ENCODE data around the gene C16orf92. TPM values are rescaled to one million over a fixed set of nuclear protein-coding genes. Genes with fewer than 3 reads are reported as not detected.
A peak's percentile ranks its signal among the peaks of the same experiment; 100 is the strongest.

The C16orf92 gene
- total and polyA plus RNA-seq, 2 of the 13 experiments (the other 11 are each of a cell fraction or from before 2014, with no cell fraction given), result not detected

GRCh38 chr16:29995911-29996765, 26.9 kb upstream of the C16orf92 start, which contains the start of gene INO80E (continued):
- TF ChIP-seq MEF2D (CRISPR knock-in tag; IDR thresholded peaks at IDR 0.05) (peak; percentile 73), ASH2L (IDR thresholded peaks at IDR 0.05; ENCODE audit: insufficient read length, low read depth, low read length) (peak; percentile 98)
- TF ChIP-seq, protein P1, sequence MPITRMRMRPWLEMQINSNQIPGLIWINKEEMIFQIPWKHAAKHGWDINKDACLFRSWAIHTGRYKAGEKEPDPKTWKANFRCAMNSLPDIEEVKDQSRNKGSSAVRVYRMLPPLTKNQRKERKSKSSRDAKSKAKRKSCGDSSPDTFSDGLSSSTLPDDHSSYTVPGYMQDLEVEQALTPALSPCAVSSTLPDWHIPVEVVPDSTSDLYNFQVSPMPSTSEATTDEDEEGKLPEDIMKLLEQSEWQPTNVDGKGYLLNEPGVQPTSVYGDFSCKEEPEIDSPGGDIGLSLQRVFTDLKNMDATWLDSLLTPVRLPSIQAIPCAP (CRISPR knock-in tag; IDR thresholded peaks at IDR 0.05; ENCODE audit: low read depth), result no peak

DNA sequence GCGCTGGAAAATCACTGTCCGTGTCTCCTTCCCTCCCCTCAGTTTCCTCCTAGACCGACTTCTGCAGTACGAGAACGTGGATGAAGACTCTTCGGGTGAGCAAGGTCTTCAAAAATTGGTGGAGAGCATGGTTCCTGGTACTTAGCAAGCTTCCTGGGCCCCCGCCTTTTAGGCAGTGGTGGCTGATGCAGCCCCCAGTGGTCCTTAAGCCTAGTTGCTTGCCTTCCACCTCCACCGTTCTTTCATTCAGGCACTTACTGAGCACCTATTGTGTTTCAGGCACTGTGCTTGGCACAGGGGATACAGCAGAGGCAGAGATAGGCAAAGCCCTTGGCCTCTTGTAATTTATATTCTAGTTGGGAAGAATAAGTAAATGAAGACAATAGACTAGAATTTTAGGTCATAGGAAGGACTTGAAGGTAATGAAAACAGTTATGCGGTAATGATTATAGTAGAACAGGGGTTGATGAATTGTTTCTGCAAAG, 26.2 kb upstream of the C16orf92 start:
- peak; percentile 2 for ATAC-seq
- no peak for FAIRE-seq
- TF ChIP-seq ARNT2 (CRISPR knock-in tag; IDR thresholded peaks at IDR 0.05; ENCODE audit: low read depth), result no peak
- TF ChIP-seq IKZF5 (CRISPR knock-in tag; IDR thresholded peaks at IDR 0.05), result no peak
- 0 out of 2 replicates have a peak, but pooled peaks have one; percentile 6 for TF ChIP-seq ZHX2 (IDR thresholded peaks at IDR 0.05; ENCODE audit: low read depth)
- TF ChIP-seq ZHX2 (CRISPR knock-in tag; IDR thresholded peaks at IDR 0.05; ENCODE audit: borderline replicate concordance), result no peak
- no peak for TF ChIP-seq ZNF234 (CRISPR knock-in tag; conservative IDR thresholded peaks at IDR 0.05)
- TF ChIP-seq CENPT (CRISPR knock-in tag; IDR thresholded peaks at IDR 0.05; ENCODE audit: low read depth), result no peak
- no peak for TF ChIP-seq THAP11 (CRISPR knock-in tag; IDR thresholded peaks at IDR 0.05)
- TF ChIP-seq ISX (CRISPR knock-in tag; conservative IDR thresholded peaks at IDR 0.05), result no peak

More for the DNA sequence above, 26.2 kb upstream of the C16orf92 start:
- Histone ChIP-seq H2AFZ (ENCODE audit: low read length) (peak overlapping the region; percentile 7), H3K36me3 (replicated peaks in 1 of 2; ENCODE audit: control insufficient read depth in 1 of 2, insufficient read depth in 2 of 2, low read length in 2 of 2) (peaks cover 9 to 16% of the 10 kb centered on the region in 2 experiments; a peak in 4 of 5 replicates), H3K27ac (ENCODE audit: extremely low read length, insufficient read depth, low read length) (peak overlapping the region; percentile 58), H3K79me2 (ENCODE audit: insufficient read depth, low read length) (peaks cover 9% of the 10 kb centered on the region), H3K4me2 (ENCODE audit: low read depth, low read length) (peak overlapping the region; percentile 96), H3K4me3 (replicated peaks in 1 of 3; ENCODE audit: insufficient read depth in 1 of 3, low read depth in 2 of 3, low read length in 3 of 3) (peak overlapping the region; percentile 92 to 95 (median 94)), H3K4me1 (ENCODE audit: insufficient read depth, low read length) (peaks cover 24% of the 10 kb centered on the region), H4K20me1 (ENCODE audit: insufficient read depth, low read length) (no peaks in the 10 kb centered on the region), H3K27me3 (ENCODE audit: control insufficient read depth in 1 of 2, insufficient read depth in 2 of 2, low read length in 2 of 2) (peaks cover 0 to 5% of the 10 kb centered on the region in 2 experiments; a peak in 1 of 5 replicates), H3K9ac (ENCODE audit: insufficient read depth, low read depth, low read length) (peak overlapping the region; percentile 85), H3K9me3 (ENCODE audit: low read length) (no peaks in the 10 kb centered on the region)
- in situ Hi-C loops (cut with HindIII; ENCODE audit: extremely low pct_ligation_motif_present, low pct_unique_long_range_greater_than_20kb) (no loop called here), intact Hi-C loops (cut with micrococcal nuclease; ENCODE audit: unreplicated experiment) (loop anchor here (5.0 kb wide), 1 partner anchor 35 kb away; the partner anchor contains the start of gene TMEM219)
- no TSS peak for BruUV-seq (replicated peaks)
- WGBS (ENCODE audit: low lambda C conversion rate), result 29% methylated on average over 9 of the region's 9 CpGs
- POLR2A ChIA-PET, result interaction anchor here (0.7 to 2.4 kb wide), 3 partner anchors 23 to 813 kb away, joined by 3 to 16 read pairs (median 3); partner anchors contain the start of gene TAOK2
- CTCF ChIA-PET (ENCODE audit: low intra/inter-chr PET ratio, low total read pairs), result no interaction called here
- no peak for DNase-seq (ENCODE audit: low spot score)
